H1 (cell line): ENCODE results near the gene IL18BP. TPM values are rescaled to one million over a fixed set of nuclear protein-coding genes. Genes with fewer than 3 reads are reported as not detected.

Experiments
- EP300 ChIP-seq, 2 experiments: IDR thresholded peaks; 1 replicate in 1 of 2; 2 replicates in 1 of 2; pipeline ENCODE4 v1.6.1; 2011 to 2012; ENCODE audit warnings: low read depth in 2 of 2, low read length in 2 of 2, mild to moderate bottlenecking in 2 of 2, borderline replicate concordance in 1 of 2, inconsistent platforms in 1 of 2, moderate library complexity in 1 of 2
- RNF2 ChIP-seq: fragments of 200-900, 300-1000 bp; sonication (generic); IDR thresholded peaks from 2 replicates; pipeline ENCODE4 v1.7.1; 2016; ENCODE audit warnings: borderline replicate concordance, low read depth, mild to moderate bottlenecking, antibody characterized with exemption, low read length; ENCODE audit not compliant: poor library complexity, severe bottlenecking; ENCODE audit errors: missing control alignments
- TAF7 ChIP-seq: optimal IDR thresholded peaks from 2 replicates; pipeline ENCODE3; 2011; ENCODE audit warnings: low read depth, mild to moderate bottlenecking, inconsistent platforms, low read length, moderate library complexity, borderline replicate concordance
- polyA plus RNA-seq, 7 experiments: library from polyadenylated mRNA; depleted of rRNA in 3 of 7; stranded (reverse) in 5 of 7; unstranded in 2 of 7; fragments of >200 nt in 5 of 7; fragments of 200-250 nt in 2 of 7; gene quantifications; 1 replicate in 5 of 7; 2 replicates in 1 of 7; 4 replicates in 1 of 7; pipeline versions ENCODE4 v1.2.1 to v1.2.3, GENCODE V29; 2011 to 2013; ENCODE audit warnings: missing spikeins in 2 of 7, mixed read lengths in 2 of 7
- total RNA-seq: library from RNA; stranded (reverse); fragmentation: NEBNext Ultra II Directional; extraction: Animal tissue kit (Norgen Biotek cat#: 25700); gene quantifications from 2 replicates; pipeline ENCODE4 v1.2.1, GENCODE V29; 2021

Gene IL18BP
- total and polyA plus RNA-seq, 2 of the 8 experiments (the other 6 are each of a cell fraction or from before 2014, with no cell fraction given): 9.8 to 17.0 TPM

GRCh38 chr11:71951741-71952310 is 46.9 kb upstream of the IL18BP start (continued):
- no peak for TF ChIP-seq RNF2
- TF ChIP-seq TAF7: no peak
- no peak for TF ChIP-seq EP300 (IDR thresholded peaks at IDR 0.05; ENCODE audit: borderline replicate concordance in 1 of 2, low read depth in 2 of 2, low read length in 2 of 2)
